ENCODE results near the gene ZNF700.
"Not testable (repeated sequence)": the region's sequence is repeated elsewhere in the genome, so short reads cannot be mapped to it uniquely, and the experiment has no call there.

ZNF700 gene

DNA sequence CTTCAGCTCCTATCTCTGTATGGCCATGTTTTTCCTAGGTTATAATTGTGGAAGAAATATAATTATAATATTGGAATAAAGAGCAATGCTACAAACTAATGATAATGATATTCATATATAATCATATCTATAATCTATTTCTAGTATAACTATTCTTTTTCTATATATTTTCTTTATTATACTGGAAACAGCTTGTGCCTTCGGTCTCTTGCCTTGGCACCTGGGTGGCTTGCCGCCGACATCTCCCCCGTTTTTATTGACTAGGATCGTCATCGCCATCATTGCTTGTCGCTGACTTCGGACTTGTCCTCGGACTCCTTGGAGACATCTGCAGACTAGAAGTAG, 64.2 kb downstream of the ZNF700 start:
- DNase-seq (ENCODE audit: low spot score) = no peak

- DNase-seq (ENCODE audit: low spot score) = not testable (repeated sequence)
These were observed 67.0 kb downstream of the ZNF700 start for GRCh38 chr19:11991921-11992320.

DNA sequence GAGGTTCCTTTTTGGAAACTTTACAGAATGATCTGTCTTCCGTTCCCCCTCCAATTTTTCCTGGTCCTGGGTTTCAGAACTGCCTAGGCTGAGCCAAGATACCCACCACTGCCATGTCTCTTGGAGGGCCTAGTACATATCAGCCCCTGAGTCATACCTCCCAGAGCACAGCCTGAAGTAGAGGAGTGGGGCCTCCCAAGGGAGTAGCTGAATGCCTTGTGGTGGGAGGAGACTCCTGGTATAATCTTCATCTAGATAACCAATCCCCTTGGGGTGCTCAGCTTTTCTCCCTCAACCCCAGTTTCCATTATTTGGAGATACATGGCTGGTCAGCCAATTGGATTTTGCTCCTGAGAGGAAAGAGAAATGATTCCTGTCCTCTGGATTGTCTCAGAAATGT, 70.3 kb downstream of the ZNF700 start:
- peak; percentile 43 for DNase-seq (ENCODE audit: low spot score)
